COR-L47 (cell line): ENCODE results near the gene ZNF275.
"Not testable (repeated sequence)": the region's sequence is repeated elsewhere in the genome, so short reads cannot be mapped to it uniquely, and the experiment has no call there.

ENCODE experiments used
- DNase-seq: peaks from one replicate; lab custom pipeline; 2025; lab: John Stamatoyannopoulos, UW

The ZNF275 gene

DNA sequence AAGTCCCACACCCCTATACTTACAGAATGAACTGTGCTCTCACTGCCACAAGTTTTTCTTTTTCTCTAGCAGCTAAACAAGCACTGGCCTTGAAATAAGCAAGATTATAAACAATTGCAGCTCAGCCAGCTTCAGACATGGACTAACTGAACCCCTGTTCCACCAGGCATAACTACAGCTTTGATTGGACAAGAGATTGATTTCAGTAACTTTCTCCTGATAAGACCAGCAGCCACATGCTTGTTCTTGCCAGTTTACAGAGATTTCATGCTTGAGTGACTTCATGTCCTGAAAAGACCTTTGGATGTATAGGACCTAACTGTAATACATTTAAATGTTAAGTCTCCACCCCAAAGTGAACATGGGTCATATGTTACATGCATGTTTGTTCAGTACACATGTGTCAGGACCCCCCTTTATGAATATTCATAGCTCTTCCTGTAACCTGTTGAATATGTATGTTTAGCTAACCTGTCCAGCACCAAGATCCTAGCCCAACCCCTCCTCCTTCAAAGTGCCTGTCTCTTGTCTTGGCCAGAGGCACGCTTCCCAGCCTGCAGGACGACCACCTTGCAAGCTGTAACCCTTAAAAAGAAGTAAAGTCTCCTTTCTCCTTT lies 27.9 kb downstream of the ZNF275 start:
- DNase-seq = no peak

DNA sequence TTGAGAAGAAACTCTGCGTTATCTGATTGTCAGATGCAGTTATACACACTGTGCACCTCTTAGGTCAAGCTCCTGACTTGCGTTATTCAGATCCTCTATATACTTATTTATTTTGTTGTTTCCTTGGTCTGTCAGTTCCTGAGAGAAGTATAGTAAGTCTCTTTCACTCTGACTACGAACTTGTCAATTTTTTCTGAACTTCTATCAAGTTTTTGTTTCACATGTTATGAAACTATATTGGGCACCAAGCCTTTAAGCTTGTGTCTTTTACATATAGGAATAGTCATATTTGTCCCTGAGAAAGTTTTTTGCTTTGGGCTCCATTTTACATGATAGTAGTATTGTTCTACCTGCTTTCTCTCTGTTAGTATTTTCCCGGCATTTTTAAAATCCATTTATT lies 31.7 kb downstream of the ZNF275 start:
- no peak for DNase-seq

DNA sequence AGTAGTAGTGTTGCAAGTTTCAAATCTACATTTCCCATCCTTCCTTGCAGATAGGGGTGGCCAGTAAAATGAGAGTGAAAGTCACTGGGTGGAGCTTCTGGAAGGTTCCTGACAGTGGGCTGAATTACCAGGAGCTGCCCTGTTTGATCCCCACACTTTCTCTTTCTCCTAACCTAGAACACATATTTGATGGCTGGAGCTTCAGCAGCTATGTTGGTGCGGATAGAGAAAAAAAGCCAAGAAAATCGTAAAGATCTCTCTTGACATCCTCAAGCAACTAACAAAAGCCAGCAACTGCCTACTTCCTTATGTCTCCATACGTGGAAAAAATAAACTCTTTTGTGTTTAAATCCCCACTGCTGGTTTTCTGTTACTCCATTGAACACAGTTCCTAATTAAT lies 32.2 kb downstream of the ZNF275 start:
- no peak for DNase-seq

DNA sequence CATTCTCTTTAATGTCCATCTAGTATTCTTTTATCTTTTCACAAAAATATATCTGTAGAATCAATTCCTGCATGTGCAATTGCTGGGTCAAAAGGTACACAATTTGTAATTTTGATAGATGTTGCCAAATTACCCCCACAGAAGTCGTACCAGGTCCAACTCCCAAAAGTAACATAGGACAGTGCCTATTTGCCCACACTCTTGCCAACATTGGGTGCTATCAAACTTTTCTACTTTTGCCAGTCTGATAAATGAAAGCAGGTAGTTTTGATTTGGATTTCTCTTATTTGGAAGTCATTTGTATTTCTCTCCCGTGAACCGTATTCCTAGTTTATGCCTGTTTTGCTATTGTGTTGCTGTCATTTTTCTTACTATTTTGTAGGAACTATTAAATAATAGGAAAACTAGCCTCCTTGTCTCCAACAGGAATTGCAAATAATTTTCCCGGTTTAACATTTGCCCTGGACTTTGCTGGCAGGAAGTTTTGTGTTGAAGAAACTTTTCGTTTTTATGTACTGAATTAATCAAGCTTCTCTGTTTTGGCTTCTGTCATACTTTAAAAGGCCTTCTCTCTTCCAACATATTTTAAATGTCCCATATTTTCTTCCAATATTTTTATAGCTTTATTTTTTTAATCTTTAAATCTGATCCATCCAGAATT lies 33.1 kb downstream of the ZNF275 start:
- no peak for DNase-seq

DNA sequence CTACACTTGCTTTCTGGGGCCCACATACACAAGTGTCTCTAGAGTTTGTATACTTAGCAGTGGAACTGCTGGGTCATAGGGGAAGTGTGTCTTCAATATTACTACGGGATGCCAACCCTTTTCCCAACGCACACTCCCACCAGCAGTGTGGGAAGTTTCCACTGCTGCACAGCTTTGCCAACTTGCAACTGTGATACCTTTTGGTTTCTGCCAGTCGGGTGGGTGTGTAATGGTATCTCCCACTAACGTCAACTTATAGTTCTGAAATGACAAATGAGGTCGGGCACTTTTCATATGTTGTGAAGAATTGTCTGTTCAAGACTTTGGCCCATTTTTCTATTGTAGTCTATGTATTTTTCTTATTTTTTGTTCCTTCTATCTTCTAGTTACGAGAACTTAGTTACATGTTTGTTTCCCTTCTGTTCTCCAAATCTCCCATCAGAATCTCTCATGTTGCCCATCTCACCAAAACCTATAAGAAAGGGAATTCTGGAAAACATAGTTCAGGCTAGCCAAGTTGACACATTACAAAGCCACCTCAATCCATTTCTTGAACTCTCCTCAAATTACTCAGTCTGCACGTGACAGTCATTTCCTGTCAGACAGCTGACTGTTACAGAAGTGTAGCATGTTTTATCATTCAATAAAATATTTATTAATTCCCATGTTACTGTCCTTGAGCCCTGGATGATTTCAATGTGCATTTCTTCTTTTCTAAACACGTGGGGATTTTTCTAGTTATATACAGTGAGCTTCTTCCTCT lies 36.5 kb downstream of the ZNF275 start:
- DNase-seq = no peak

DNA sequence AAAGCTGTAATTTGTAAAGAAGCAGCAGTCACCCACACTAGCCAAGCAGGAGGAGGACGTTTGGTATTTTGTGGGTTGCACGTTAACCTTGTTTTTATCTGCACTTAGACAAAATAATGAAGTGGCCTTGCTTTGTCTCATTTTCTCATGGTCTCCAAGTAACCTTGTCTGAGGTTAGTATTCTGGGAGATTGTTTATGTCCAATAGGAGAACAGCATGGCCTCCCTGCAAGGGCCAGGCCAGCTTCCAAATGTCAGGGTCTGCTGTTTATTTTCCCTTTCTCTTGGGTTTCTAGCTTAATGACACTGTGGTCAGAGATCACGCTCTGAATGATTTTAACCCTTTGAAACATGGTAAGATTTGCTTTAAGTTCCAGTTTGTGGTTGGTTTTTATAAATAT lies 37.3 kb downstream of the ZNF275 start:
- DNase-seq = no peak

DNA sequence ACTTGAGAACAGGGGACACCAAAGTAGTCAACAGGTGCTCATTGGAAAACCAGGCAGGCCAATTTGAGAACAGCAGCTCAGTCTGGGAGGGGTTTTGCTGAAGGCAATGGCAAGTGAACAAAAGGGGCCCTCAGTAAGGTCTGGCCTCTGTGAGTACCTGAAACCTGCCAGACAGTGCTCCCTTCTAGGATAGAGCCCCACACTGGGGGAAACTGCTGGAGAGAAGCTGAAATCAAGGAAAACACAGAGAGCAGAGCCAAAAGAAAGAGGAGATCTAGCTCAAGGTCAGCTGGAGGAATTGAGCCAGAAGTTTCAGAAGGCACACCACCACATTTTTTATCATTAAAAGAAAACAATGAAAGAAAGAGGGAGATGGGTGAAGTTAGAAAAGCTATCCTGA lies 39.0 kb downstream of the ZNF275 start:
- no peak for DNase-seq

DNA sequence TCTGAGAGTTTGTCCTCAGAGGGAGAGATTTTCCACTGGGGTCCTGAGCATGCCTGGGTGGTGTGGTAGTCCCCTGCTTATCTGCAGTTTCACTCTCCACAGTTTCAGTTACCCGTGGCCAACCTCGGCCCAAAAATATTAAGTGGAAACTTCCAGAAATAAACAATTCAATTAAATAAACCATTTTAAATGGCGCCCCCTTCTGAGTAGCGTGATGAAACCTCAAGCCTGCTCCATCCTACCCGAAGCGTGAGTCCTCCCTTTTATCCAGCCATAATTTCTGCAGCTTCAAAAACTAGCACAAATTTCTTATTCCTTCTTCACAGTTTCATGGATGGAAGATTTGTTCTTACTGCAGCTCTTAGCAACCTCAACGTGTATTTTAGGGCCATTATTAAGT lies 40.5 kb downstream of the ZNF275 start:
- no peak for DNase-seq

DNA sequence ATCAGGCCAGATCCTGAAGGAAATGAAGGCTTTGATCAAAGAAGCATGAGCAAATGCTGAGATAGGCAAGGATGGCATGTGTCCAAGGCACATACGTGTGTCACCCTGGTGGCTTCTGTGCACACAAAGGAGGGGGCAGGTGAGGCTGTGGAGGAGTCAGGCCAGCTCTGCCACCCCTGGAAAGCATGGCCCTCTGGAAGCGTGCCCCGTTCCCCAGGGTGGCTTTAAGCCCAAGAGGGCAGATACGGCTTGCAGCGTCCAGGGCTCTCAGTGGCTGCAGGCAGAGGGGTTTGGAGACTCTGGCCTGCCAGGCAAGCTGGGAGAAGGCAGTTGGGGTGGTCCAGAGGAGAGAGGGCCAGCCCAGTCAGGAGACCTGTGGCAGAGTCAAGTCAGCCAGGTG lies 41.6 kb downstream of the ZNF275 start:
- no peak for DNase-seq

DNA sequence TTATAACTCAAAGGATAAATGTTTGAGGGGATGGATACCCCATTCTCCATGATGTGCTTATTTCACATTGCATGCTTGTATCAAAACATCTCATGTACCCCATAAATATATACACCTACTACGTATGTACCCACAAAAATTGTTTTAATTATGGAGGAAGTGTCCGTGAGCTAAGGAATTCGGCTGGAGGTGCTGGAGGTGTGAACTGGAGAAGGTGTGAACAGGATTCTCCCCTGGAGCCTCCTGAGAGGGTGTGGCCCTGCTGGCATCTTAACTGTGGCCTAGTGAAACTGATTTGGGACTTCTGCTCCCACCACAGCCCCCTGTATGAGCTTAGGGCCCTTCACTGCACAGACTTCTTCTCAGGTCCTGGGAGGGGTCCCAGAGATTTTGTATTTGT lies 43.8 kb downstream of the ZNF275 start:
- DNase-seq = no peak

DNA sequence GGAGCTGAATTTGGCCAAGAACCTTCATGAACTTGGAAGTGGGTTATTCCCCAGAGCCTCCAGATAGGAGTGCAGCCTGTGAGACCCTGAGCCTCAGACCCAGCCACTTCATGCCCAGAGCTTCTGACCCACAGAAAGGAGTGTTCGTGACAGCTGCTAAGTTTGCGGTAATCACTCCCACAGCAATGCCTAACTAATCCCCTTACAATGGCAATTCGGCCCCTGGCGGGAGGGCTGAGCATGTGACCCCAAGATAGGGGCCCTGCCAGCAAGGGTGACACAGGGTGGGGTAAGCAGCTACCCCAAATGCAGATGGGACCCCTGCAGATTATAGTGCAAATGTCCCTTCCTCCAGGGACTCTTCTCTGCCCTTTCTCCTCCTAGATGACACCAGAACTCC lies 44.7 kb downstream of the ZNF275 start:
- no peak for DNase-seq

DNA sequence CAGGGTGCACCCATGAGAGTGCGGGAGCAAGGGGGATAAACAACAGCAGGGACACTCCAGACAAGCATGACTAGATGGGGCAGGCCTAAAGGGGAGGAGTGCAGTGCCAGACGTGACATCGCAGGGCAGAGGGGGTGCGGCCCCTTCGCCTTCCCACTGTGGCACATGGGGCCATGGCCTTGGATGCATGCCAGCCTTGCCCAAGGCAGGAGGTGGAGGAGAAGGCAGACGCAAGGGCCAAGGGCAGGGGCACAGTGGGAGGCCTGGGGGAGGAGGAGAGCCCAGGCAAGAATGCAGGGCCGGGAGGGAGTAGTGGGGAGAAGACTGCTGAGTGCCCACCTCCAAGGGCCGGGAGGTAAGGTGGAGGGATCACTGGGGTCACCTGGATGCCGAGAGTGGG lies 45.6 kb downstream of the ZNF275 start:
- DNase-seq = no peak

DNA sequence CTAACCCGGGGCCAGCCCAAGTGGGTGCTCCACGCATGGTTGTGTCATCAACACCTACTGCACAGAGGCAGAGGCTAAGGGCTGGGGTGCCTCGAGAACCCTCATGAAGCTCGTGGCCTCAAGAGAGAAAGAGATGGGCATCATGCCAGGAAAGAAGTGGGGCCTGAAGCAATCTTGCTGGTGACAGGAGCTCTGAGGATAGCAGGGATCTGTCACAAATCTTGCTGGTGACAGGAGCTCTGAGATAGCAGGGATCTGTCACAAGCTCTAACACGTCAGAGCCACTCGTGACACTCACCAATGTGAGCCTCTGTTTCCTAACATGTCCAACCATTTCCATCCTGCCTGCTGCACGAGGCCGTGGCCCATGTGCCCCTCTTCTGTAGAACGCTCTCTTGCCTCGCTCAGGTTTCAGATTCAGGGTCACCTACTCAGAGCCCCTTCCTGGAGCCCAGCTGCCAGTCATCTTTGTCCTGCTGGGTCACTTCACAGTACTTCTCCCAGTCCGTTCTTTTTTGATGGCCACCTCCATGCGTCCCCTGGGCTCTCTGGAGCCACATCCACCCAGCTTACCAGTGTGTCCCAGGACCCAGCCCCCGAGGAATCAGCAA lies 46.1 kb downstream of the ZNF275 start:
- no peak for DNase-seq

DNA sequence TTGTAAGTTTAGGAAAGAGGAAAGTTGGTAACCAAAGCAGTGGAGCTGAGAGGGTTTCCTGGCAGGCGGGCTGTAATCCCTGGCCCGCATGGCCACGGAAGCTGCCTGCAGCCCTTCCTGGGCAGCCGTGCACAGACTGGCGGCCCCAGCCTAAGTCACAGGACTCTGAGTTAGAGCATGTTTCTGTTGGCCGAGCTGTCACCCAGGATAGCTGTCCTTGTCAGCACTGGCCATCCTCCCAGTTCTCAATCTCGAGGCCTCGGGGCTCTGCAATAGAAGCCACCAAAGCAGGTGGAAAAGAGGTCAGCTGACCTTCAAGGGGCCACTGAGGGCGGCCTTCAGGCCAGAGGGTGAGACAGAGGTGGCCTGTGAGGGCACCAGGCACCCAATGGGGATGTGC lies 46.7 kb downstream of the ZNF275 start:
- DNase-seq = no peak

DNA sequence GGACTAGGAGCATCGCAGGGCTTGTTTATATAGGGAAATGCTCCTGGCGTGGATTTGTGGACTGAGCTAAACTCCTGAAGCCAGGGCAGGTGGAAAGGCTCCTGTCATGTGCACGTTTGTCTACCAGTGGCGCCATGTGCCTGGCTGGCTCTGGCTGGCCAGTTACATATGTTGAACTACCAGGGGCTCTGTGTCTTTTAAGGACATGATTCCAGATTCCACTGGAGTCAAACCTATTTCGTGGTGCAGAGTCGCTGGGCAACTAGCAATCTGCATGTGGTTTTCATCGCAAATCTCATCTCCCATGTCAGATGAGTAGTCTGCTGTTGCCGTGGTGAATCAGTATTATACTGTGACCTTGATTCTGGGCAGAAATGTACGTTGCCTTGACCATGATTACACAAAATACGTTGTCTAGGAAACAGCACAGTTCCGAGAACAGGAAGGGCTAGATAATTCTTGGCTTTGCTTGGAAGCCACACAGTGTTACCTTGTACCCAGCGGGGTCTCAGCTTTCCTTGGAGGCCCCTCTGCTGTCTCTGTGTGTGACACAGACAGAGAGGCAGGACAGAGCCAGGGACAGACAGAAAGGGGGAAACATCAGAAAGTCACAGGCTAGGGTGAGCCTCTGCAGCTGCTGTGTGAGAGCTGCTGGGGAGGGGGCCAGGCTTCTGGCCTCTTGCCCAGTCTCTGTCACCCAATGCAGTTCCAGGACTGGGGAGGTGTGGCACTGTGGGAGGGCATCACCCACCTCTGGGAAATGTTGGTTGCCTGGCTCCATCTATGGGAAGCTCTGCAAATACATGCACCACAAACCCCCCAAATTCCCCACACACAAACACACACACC lies 48.0 kb downstream of the ZNF275 start:
- DNase-seq = peak; percentile 61

DNA sequence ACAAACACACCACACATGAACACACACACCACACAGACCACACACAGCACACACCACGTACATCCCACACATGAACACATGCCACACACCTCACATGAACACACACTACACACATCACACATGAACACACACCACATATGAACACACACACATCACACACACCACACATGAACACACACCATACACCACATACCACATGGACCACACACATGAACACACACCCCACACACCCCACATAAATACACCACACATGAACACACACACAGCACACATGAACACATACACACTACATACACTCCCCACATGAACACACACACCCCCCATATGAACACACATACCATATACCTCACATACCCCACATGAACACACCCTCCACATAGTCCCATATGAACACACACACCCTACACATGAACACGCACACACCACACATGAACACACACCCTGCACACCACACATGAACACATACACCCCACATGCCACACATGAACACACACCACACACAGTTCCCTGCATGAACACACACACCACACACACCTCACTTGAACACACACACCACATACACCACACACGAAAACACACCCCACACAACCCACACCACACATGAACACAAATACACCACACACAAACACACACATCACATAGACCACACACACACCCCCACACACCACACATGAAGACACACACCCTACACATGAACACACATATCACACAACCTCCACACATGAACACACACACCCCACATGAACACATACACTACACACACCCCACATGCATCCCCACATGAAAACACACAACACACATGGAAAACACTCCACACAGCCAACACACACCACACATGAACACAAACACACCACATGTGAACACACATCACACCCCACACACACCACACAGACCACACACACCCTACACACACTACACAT lies 48.9 kb downstream of the ZNF275 start:
- DNase-seq = no peak

DNA sequence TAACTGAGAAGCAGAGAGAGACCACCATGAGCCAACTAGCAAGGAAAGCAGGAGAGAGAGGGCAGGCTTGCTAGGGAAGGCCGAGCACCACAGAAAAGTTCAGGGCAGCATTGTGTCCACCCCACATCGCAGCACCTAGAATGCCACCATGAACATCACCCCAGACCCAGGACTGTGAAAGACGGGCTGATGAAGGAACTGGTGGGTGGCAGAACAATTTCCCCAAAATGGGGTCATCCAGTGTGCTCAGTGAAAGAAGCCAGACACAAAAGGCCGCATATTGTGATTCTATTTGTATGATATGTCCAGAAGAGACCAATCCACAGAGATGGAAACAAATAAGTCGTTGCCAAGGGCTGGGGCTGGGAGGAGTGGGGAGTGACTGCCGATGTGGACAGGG lies 50.4 kb downstream of the ZNF275 start:
- no peak for DNase-seq

DNA sequence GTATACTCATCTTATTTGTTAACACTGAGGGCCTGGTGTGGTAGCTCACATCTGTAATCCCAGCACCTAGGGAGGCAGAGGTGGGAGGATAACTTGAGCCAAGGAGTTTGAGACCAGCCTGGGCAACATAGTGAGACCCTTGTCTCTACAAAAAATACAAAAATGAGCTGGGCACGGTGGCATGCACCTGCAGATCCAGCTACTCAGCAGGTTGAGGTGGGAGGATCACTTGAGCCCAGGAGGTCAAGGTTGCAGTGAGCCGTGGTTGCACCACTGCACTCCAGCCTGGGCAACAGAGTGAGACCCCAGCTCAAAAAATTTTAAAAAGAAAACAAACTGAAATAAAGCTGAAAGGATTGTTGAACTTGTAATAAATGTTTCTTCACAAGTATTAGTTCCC lies 51.0 kb downstream of the ZNF275 start:
- not testable (repeated sequence) for DNase-seq

DNA sequence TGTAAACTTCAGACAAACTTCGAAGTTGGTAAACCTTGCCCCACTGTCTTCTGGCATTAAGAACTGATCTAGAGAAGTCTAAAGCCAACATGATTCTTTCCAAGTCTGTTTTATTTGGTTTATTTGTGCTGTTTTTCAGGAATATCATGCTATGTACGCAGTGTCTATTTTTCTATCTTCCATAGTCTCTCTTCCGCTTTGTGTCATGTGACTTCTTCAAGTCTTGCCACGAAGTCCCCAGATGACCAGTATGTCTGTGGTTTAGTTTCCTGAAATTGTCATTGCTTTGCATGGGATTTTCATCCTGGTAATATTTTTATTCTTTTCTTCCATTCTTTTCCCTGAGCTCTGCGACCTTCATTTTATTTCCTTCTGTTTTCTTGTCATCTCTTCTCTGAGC lies 52.1 kb downstream of the ZNF275 start:
- no peak for DNase-seq

DNA sequence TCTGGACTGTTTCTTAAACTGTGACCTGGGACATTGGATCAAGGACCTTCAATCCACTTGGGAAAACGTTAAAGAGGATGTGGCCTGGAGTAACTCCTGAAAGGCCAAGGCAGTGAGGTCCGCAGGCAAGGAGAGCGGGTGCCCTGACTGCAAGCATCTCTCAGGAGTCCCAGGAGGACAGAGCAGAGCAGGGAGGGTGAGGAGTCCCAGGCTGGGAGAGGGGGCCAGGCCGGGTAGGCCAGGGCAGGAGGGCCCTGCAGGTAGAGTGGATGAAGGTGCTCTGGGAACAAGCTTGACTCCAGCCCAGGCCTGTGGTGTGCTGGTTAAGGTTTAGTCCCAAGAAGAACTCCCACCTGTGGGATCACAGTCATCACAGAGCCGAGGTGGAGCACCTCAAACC lies 53.4 kb downstream of the ZNF275 start:
- DNase-seq = no peak
